NCI-H510A treated with DMSO at 0.1 percent for 48 hours (cell line): ENCODE results near the gene FOXP2.
"Not testable (repeated sequence)": the region's sequence is repeated elsewhere in the genome, so short reads cannot be mapped to it uniquely, and the experiment has no call there.

Experiments used
- DNase-seq: peaks from one replicate; lab custom pipeline; 2025; lab: John Stamatoyannopoulos, UW

The FOXP2 gene

GRCh38 chr7:114588506-114588905, 173.9 kb downstream of the FOXP2 start:
- no peak for DNase-seq

GRCh38 chr7:114589436-114589835, 174.8 kb downstream of the FOXP2 start:
- no peak for DNase-seq

- no peak for DNase-seq
Measured at GRCh38 chr7:114590298-114590697, 175.7 kb downstream of the FOXP2 start.

- DNase-seq = no peak
Measured at GRCh38 chr7:114598946-114599345, 184.3 kb downstream of the FOXP2 start.

- no peak for DNase-seq
Measured at GRCh38 chr7:114606100-114606499, 191.5 kb downstream of the FOXP2 start.

GRCh38 chr7:114608822-114609221, 194.2 kb downstream of the FOXP2 start:
- DNase-seq = not testable (repeated sequence)

- DNase-seq = no peak
Measured at GRCh38 chr7:114620208-114620607, 205.6 kb downstream of the FOXP2 start.

GRCh38 chr7:114622221-114622620, 207.6 kb downstream of the FOXP2 start:
- no peak for DNase-seq

GRCh38 chr7:114623146-114623545, 208.5 kb downstream of the FOXP2 start:
- no peak for DNase-seq

GRCh38 chr7:114627231-114627630, 212.6 kb downstream of the FOXP2 start:
- no peak for DNase-seq

GRCh38 chr7:114628362-114628761, 213.7 kb downstream of the FOXP2 start:
- no peak for DNase-seq

GRCh38 chr7:114629762-114630161, 215.1 kb downstream of the FOXP2 start:
- DNase-seq = no peak

GRCh38 chr7:114630201-114630990, 215.8 kb downstream of the FOXP2 start:
- DNase-seq = peak; percentile 38

- DNase-seq = peak; percentile 37
Measured at GRCh38 chr7:114631249-114631822, 216.7 kb downstream of the FOXP2 start.

GRCh38 chr7:114639451-114639850, 224.8 kb downstream of the FOXP2 start:
- DNase-seq = no peak

GRCh38 chr7:114644455-114644854, 229.8 kb downstream of the FOXP2 start:
- DNase-seq = no peak

GRCh38 chr7:114645451-114645850, 230.8 kb downstream of the FOXP2 start:
- no peak for DNase-seq

- no peak for DNase-seq
Measured at GRCh38 chr7:114647518-114647917, 232.9 kb downstream of the FOXP2 start.

- no peak for DNase-seq
Measured at GRCh38 chr7:114648117-114648516, 233.5 kb downstream of the FOXP2 start.

GRCh38 chr7:114648680-114649079, 234.1 kb downstream of the FOXP2 start:
- no peak for DNase-seq

- no peak for DNase-seq
Measured at GRCh38 chr7:114649689-114650088, 235.1 kb downstream of the FOXP2 start.

GRCh38 chr7:114650491-114650890, 235.9 kb downstream of the FOXP2 start:
- DNase-seq = no peak

GRCh38 chr7:114652041-114652440, 237.4 kb downstream of the FOXP2 start:
- DNase-seq = peak; percentile 84
